ENCODE results near the gene FAM13B. TPM values are rescaled to one million over a fixed set of nuclear protein-coding genes. Genes with fewer than 3 reads are reported as not detected.

The FAM13B gene
- total RNA-seq, 1 experiment from 2014 or later, result 13.6 TPM

DNA sequence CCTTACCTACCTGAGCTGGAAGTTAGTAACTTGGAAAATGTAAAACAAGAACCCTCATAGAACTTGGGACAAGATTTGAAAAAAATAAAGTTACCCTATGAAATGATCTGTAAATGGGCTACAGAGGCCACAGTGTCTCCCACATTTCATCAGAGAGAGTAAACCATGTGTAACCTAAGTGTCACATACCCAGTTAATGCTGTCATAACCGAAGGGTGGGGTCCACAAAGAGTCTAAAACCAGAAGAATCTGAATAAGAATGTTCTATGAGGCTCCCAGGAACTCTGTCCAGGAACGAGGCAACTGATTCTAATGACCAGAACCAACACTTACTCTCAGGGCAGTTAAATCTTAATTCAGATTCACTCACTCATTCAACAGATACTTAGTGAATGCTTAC lies 1.0 kb upstream of the FAM13B start:
- no peaks in the 10 kb centered on the region for H3K36me3 ChIP-seq (ENCODE audit: control insufficient read depth in 1 of 2, insufficient read depth in 2 of 2, low read length in 2 of 2)
- no peaks in the 10 kb centered on the region for H3K9me3 ChIP-seq (ENCODE audit: control insufficient read depth in 1 of 2, insufficient read depth in 1 of 2, low read depth in 1 of 2, low read length in 2 of 2)
- ChIA-PET CTCF (interaction anchor here (1.5 to 1.6 kb wide), 2 partner anchors 31 to 35 kb away, joined by 5 read pairs; no protein-coding TSS in a partner anchor), POLR2A (interaction anchor here (1.1 kb wide), 1 partner anchor 11 kb away, joined by 5 read pairs; no protein-coding TSS in a partner anchor), RAD21 (ENCODE audit: low non-redundant PET in 1 of 2, low total read pairs in 2 of 2, uncharacterized antibody in 2 of 2, unreplicated experiment in 2 of 2) (interaction anchor here in 1 of 2 experiments (1.8 kb wide), 1 partner anchor 99 kb away, joined by 8 read pairs; no protein-coding TSS in a partner anchor)
- H3K4me1 ChIP-seq (ENCODE audit: control insufficient read depth in 1 of 2, insufficient read depth in 2 of 2, low read length in 2 of 2), result peaks cover 14 to 34% of the 10 kb centered on the region in 2 experiments
- no peak for ATAC-seq
- BruUV-seq (replicated peaks), result no TSS peak
- intact Hi-C loops (cut with micrococcal nuclease), result no loop called here
- TF ChIP-seq, protein P1, sequence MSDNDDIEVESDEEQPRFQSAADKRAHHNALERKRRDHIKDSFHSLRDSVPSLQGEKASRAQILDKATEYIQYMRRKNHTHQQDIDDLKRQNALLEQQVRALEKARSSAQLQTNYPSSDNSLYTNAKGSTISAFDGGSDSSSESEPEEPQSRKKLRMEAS (IDR thresholded peaks at IDR 0.05), result peak; percentile 23; the same call in 1 of the 2 replicates
- TF ChIP-seq SIN3A (IDR thresholded peaks at IDR 0.05; ENCODE audit: low read depth) (0 out of 2 replicates have a peak, but pooled peaks have one; percentile 40), EGR1 (IDR thresholded peaks at IDR 0.05; ENCODE audit: low read depth) (no peak), SP1 (IDR thresholded peaks at IDR 0.05; ENCODE audit: low read depth) (0 out of 2 replicates have a peak, but pooled peaks have one; percentile 30)
- peaks cover 37% of the 10 kb centered on the region for H3K79me2 ChIP-seq (ENCODE audit: insufficient read depth, low read length)
- H2AFZ ChIP-seq (ENCODE audit: low read depth, low read length, poor library complexity, severe bottlenecking), result no peak overlapping the region
- peaks cover 6% of the 10 kb centered on the region; the same call in 1 of the 2 replicates for H4K20me1 ChIP-seq (ENCODE audit: insufficient read depth)
- DNase-seq (ENCODE audit: low read depth, low spot score), result no peak
- peak overlapping the region; percentile 63 to 73 for H3K4me3 ChIP-seq (replicated peaks in 1 of 2; ENCODE audit: low read depth in 1 of 2, low read length in 2 of 2)
- H3K27me3 ChIP-seq (ENCODE audit: insufficient read depth, low read length), result no peaks in the 10 kb centered on the region
- no peaks in the 10 kb centered on the region for H3K9me2 ChIP-seq (ENCODE audit: insufficient read depth)
- no peak overlapping the region for H3K27ac ChIP-seq (ENCODE audit: low read depth, low read length)
- peak overlapping the region; percentile 89 for H3K9ac ChIP-seq (ENCODE audit: low read length)
- peak overlapping the region; percentile 95 for H3K4me2 ChIP-seq (ENCODE audit: low read length)

DNA sequence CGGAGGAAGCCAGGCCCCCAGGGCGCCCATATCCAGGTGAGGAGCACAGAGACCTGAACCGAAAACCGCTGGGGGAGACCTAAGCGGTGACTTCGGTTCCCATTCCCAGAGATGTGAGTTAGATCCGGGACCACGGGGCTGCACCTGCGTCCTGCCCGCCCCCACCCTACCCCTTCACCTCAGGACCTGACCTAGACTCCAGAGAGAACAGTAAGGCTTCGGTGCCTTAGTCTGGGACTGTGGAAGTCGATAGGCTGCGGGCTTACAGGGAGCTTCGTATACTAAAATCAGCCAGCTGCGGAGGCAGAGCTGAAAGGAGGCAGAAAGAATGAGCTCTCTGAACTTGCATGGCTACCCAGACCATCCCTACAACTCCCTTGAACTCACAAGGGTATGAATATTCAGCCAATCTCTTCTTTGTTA lies 518 bp upstream of the FAM13B start:
- TF ChIP-seq POLR2A (IDR thresholded peaks at IDR 0.05; ENCODE audit: borderline replicate concordance, extremely low read depth, insufficient read depth, insufficient read length), result no peak
- TF ChIP-seq FOSL1 (IDR thresholded peaks at IDR 0.05; ENCODE audit: low read depth), result no peak
- no peak for TF ChIP-seq CBX3 (IDR thresholded peaks at IDR 0.05; ENCODE audit: low read depth)
- TF ChIP-seq, protein P2, sequence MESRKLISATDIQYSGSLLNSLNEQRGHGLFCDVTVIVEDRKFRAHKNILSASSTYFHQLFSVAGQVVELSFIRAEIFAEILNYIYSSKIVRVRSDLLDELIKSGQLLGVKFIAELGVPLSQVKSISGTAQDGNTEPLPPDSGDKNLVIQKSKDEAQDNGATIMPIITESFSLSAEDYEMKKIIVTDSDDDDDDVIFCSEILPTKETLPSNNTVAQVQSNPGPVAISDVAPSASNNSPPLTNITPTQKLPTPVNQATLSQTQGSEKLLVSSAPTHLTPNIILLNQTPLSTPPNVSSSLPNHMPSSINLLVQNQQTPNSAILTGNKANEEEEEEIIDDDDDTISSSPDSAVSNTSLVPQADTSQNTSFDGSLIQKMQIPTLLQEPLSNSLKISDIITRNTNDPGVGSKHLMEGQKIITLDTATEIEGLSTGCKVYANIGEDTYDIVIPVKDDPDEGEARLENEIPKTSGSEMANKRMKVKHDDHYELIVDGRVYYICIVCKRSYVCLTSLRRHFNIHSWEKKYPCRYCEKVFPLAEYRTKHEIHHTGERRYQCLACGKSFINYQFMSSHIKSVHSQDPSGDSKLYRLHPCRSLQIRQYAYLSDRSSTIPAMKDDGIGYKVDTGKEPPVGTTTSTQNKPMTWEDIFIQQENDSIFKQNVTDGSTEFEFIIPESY (IDR thresholded peaks at IDR 0.05; ENCODE audit: extremely low read depth, insufficient replicate concordance, low read length), result no peak
- TF ChIP-seq EGR1 (IDR thresholded peaks at IDR 0.05; ENCODE audit: low read depth), result no peak
- TF ChIP-seq CEBPB (IDR thresholded peaks at IDR 0.05; ENCODE audit: low read depth), result no peak
- no peak for TF ChIP-seq TCF7L2 (IDR thresholded peaks at IDR 0.05; ENCODE audit: borderline replicate concordance, extremely low read depth, insufficient read depth, insufficient read length)
- TF ChIP-seq YY1 (IDR thresholded peaks at IDR 0.05; ENCODE audit: extremely low read depth, insufficient replicate concordance, low read depth, low read length), result no peak
- TSS peak; percentile 91 for BruUV-seq (replicated peaks)
- ATAC-seq (no peak), DNase-seq (ENCODE audit: low read depth, low spot score) (no peak)
- Histone ChIP-seq H3K9ac (ENCODE audit: low read length) (peak overlapping the region; percentile 89), H3K9me2 (ENCODE audit: insufficient read depth) (no peaks in the 10 kb centered on the region), H3K4me1 (ENCODE audit: control insufficient read depth in 1 of 2, insufficient read depth in 2 of 2, low read length in 2 of 2) (peaks cover 14 to 34% of the 10 kb centered on the region in 2 experiments), H3K4me2 (ENCODE audit: low read length) (peak overlapping the region; percentile 95), H3K36me3 (ENCODE audit: control insufficient read depth in 1 of 2, insufficient read depth in 2 of 2, low read length in 2 of 2) (no peaks in the 10 kb centered on the region), H3K9me3 (ENCODE audit: control insufficient read depth in 1 of 2, insufficient read depth in 1 of 2, low read depth in 1 of 2, low read length in 2 of 2) (no peaks in the 10 kb centered on the region), H3K27me3 (ENCODE audit: insufficient read depth, low read length) (no peaks in the 10 kb centered on the region), H3K27ac (ENCODE audit: low read depth, low read length) (peak overlapping the region; percentile 99), H3K79me2 (ENCODE audit: insufficient read depth, low read length) (peaks cover 42% of the 10 kb centered on the region), H3K4me3 (replicated peaks in 1 of 2; ENCODE audit: low read depth in 1 of 2, low read length in 2 of 2) (peak overlapping the region; percentile 63 to 73), H2AFZ (ENCODE audit: low read depth, low read length, poor library complexity, severe bottlenecking) (no peak overlapping the region), H4K20me1 (ENCODE audit: insufficient read depth) (peaks cover 6% of the 10 kb centered on the region; the same call in 1 of the 2 replicates)
- CTCF ChIA-PET, result interaction anchor here (1.6 kb wide), 1 partner anchor 31 kb away, joined by 5 read pairs; no protein-coding TSS in a partner anchor
- RAD21 ChIA-PET (ENCODE audit: low non-redundant PET in 1 of 2, low total read pairs in 2 of 2, uncharacterized antibody in 2 of 2, unreplicated experiment in 2 of 2), result interaction anchor here in 1 of 2 experiments (1.8 kb wide), 1 partner anchor 100 kb away, joined by 8 read pairs; no protein-coding TSS in a partner anchor
- POLR2A ChIA-PET, result interaction anchor here (0.7 kb wide), 1 partner anchor 80 kb away, joined by 3 read pairs; no protein-coding TSS in a partner anchor
- intact Hi-C loops (cut with micrococcal nuclease), result no loop called here
